ENCODE results near the gene DYSF. TPM values are rescaled to one million over a fixed set of nuclear protein-coding genes. Genes with fewer than 3 reads are reported as not detected.

Gene DYSF
- polyA plus RNA-seq, 1 donor from 2014 or later, result 0.04 TPM

DNA sequence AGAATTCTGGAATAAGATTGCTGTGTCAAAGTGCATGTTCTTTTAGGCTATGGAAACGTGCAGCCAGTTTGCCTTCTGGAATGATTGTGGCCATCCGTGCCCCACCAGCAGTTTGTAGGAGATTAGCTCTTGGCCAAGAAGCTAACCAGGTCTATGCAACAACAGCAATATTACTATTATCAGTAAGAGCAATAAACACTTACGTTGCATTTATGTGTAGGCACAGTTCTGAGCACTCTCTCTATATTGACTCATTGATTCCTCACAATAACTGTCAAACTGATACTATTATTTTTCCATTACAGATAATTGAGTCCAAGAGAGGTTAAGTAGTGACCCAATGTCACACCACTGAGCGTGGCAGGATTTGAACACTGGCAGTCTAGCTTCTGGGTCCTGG, 186.4 kb downstream of the DYSF start:
- Histone ChIP-seq H3K9ac (ENCODE audit: low read length) (no peak overlapping the region), H2AFZ (ENCODE audit: low read depth, low read length) (no peak overlapping the region), H3K9me2 (ENCODE audit: insufficient read depth, low read length) (no peaks in the 10 kb centered on the region), H3K4me2 (ENCODE audit: low read length) (no peak overlapping the region), H3K27ac (ENCODE audit: low read length) (no peak overlapping the region), H3K79me2 (replicated peaks; ENCODE audit: insufficient read depth, low read length) (no peaks in the 10 kb centered on the region), H3K9me3 (ENCODE audit: low read length) (no peaks in the 10 kb centered on the region), H3K36me3 (ENCODE audit: insufficient read depth, low read length) (no peaks in the 10 kb centered on the region), H3K4me3 (ENCODE audit: low read length) (no peak overlapping the region), H3K27me3 (ENCODE audit: insufficient read depth, low read depth, low read length) (no peaks in the 10 kb centered on the region), H3F3A (ENCODE audit: insufficient read depth, low read length, poor library complexity, severe bottlenecking) (no peaks in the 10 kb centered on the region), H4K20me1 (ENCODE audit: insufficient read depth) (no peaks in the 10 kb centered on the region)
- TF ChIP-seq TAF1 (IDR thresholded peaks at IDR 0.05; ENCODE audit: low read depth) (no peak), EZH2 (IDR thresholded peaks at IDR 0.05; ENCODE audit: borderline replicate concordance, insufficient read depth, low read length, poor library complexity, severe bottlenecking) (no peak), MXI1 (conservative IDR thresholded peaks at IDR 0.05; ENCODE audit: poor library complexity, severe bottlenecking) (no peak)

- no peaks in the 10 kb centered on the region for H3F3A ChIP-seq (ENCODE audit: insufficient read depth, low read length, poor library complexity, severe bottlenecking)
- no peak overlapping the region for H3K4me3 ChIP-seq (ENCODE audit: low read length)
- H3K36me3 ChIP-seq (ENCODE audit: insufficient read depth, low read length), result no peaks in the 10 kb centered on the region
- no peak for TF ChIP-seq EP300 (conservative IDR thresholded peaks at IDR 0.05; ENCODE audit: poor library complexity, severe bottlenecking)
- no peak for TF ChIP-seq SMC3 (conservative IDR thresholded peaks at IDR 0.05; ENCODE audit: poor library complexity)
- no peak for TF ChIP-seq EZH2 (IDR thresholded peaks at IDR 0.05; ENCODE audit: borderline replicate concordance, insufficient read depth, low read length, poor library complexity, severe bottlenecking)
- no peak for TF ChIP-seq MXI1 (conservative IDR thresholded peaks at IDR 0.05; ENCODE audit: poor library complexity, severe bottlenecking)
- no peak for TF ChIP-seq RAD21 (conservative IDR thresholded peaks at IDR 0.05)
- TF ChIP-seq TAF1 (IDR thresholded peaks at IDR 0.05; ENCODE audit: low read depth), result no peak
- TF ChIP-seq, protein P1, sequence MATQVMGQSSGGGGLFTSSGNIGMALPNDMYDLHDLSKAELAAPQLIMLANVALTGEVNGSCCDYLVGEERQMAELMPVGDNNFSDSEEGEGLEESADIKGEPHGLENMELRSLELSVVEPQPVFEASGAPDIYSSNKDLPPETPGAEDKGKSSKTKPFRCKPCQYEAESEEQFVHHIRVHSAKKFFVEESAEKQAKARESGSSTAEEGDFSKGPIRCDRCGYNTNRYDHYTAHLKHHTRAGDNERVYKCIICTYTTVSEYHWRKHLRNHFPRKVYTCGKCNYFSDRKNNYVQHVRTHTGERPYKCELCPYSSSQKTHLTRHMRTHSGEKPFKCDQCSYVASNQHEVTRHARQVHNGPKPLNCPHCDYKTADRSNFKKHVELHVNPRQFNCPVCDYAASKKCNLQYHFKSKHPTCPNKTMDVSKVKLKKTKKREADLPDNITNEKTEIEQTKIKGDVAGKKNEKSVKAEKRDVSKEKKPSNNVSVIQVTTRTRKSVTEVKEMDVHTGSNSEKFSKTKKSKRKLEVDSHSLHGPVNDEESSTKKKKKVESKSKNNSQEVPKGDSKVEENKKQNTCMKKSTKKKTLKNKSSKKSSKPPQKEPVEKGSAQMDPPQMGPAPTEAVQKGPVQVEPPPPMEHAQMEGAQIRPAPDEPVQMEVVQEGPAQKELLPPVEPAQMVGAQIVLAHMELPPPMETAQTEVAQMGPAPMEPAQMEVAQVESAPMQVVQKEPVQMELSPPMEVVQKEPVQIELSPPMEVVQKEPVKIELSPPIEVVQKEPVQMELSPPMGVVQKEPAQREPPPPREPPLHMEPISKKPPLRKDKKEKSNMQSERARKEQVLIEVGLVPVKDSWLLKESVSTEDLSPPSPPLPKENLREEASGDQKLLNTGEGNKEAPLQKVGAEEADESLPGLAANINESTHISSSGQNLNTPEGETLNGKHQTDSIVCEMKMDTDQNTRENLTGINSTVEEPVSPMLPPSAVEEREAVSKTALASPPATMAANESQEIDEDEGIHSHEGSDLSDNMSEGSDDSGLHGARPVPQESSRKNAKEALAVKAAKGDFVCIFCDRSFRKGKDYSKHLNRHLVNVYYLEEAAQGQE (IDR thresholded peaks at IDR 0.05; ENCODE audit: borderline replicate concordance), result no peak
- no peak for TF ChIP-seq CTCF (IDR thresholded peaks at IDR 0.05; ENCODE audit: poor library complexity, severe bottlenecking)
- no peak for TF ChIP-seq POLR2AphosphoS5 (IDR thresholded peaks at IDR 0.05)
- H3K79me2 ChIP-seq (replicated peaks; ENCODE audit: insufficient read depth, low read length), result no peaks in the 10 kb centered on the region
- H3K4me2 ChIP-seq (ENCODE audit: low read length), result no peak overlapping the region
- H2AFZ ChIP-seq (ENCODE audit: low read depth, low read length), result no peak overlapping the region
- H3K27ac ChIP-seq (ENCODE audit: low read length), result no peak overlapping the region
- H3K27me3 ChIP-seq (ENCODE audit: insufficient read depth, low read depth, low read length), result no peaks in the 10 kb centered on the region
- no peaks in the 10 kb centered on the region for H3K9me3 ChIP-seq (ENCODE audit: low read length)
- no peaks in the 10 kb centered on the region for H4K20me1 ChIP-seq (ENCODE audit: insufficient read depth)
- no peaks in the 10 kb centered on the region for H3K9me2 ChIP-seq (ENCODE audit: insufficient read depth, low read length)
- no peak overlapping the region for H3K9ac ChIP-seq (ENCODE audit: low read length)
These were observed 187.1 kb downstream of the DYSF start for GRCh38 chr2:71640489-71640888.

Data from neural cell (in vitro differentiated cells).